Nephron progenitor cell (in vitro differentiated cells): Measurements from ENCODE around the gene ULK4.

ENCODE experiments used
- DNase-seq: peaks from one replicate; pipeline ENCODE4 v3.0.0; 2021
- H3K27ac Mint-ChIP-seq: 2 replicates; pipeline ENCODE4 v1.8.0; 2021; ENCODE audit warnings: mild to moderate bottlenecking, moderate library complexity, mixed read lengths
- H3K27me3 Mint-ChIP-seq: 2 replicates; pipeline ENCODE4 v1.8.0; 2021; ENCODE audit warnings: mild to moderate bottlenecking, low read depth, mixed read lengths; ENCODE audit not compliant: poor library complexity
- H3K36me3 Mint-ChIP-seq: 2 replicates; pipeline ENCODE4 v1.8.0; 2021; ENCODE audit warnings: low read depth, mixed read lengths
- H3K4me1 Mint-ChIP-seq: 2 replicates; pipeline ENCODE4 v1.8.0; 2021; ENCODE audit warnings: mixed read lengths
- H3K4me3 Mint-ChIP-seq: 2 replicates; pipeline ENCODE4 v1.8.0; 2021; ENCODE audit warnings: mild to moderate bottlenecking, moderate library complexity, mixed read lengths
- H3K9me3 Mint-ChIP-seq: 2 replicates; pipeline ENCODE4 v1.8.0; 2021; ENCODE audit warnings: mild to moderate bottlenecking, moderate library complexity, mixed read lengths
- CTCF ChIP-seq: fragments of 200-600 bp; sonication (generic); IDR thresholded peaks from 2 replicates; pipeline ENCODE4 v1.5.0; 2021; ENCODE audit warnings: antibody characterized with exemption

Gene ULK4

GRCh38 chr3:41362638-41363559 lies 599.0 kb downstream of the ULK4 start:
- Mint-ChIP-seq H3K27ac (no peak overlapping the region), H3K27me3 (peaks cover 7% of the 10 kb centered on the region)
- DNase-seq = no peak

GRCh38 chr3:41357271-41357670 lies 604.6 kb downstream of the ULK4 start:
- no peaks in the 10 kb centered on the region for H3K9me3 Mint-ChIP-seq

More at GRCh38 chr3:41362638-41363559, 599.0 kb downstream of the ULK4 start:
- Mint-ChIP-seq H3K4me3 (no peak overlapping the region), H3K4me1 (peaks cover 26% of the 10 kb centered on the region), H3K36me3 (no peaks in the 10 kb centered on the region), H3K9me3 (no peaks in the 10 kb centered on the region)
- no peak for TF ChIP-seq CTCF

GRCh38 chr3:41356775-41357174 lies 605.1 kb downstream of the ULK4 start:
- H3K36me3 Mint-ChIP-seq = no peaks in the 10 kb centered on the region
- H3K9me3 Mint-ChIP-seq = no peaks in the 10 kb centered on the region
- DNase-seq = no peak
- H3K4me1 Mint-ChIP-seq = no peaks in the 10 kb centered on the region
- no peak overlapping the region for H3K4me3 Mint-ChIP-seq
- peaks cover 3% of the 10 kb centered on the region for H3K27me3 Mint-ChIP-seq
- TF ChIP-seq CTCF = no peak
- H3K27ac Mint-ChIP-seq = no peak overlapping the region

More at GRCh38 chr3:41357271-41357670, 604.6 kb downstream of the ULK4 start:
- H3K4me3 Mint-ChIP-seq = no peak overlapping the region
- peaks cover under 1% of the 10 kb centered on the region for H3K4me1 Mint-ChIP-seq
- H3K27me3 Mint-ChIP-seq = peaks cover 3% of the 10 kb centered on the region
- no peak for DNase-seq
- no peak overlapping the region for H3K27ac Mint-ChIP-seq
- H3K36me3 Mint-ChIP-seq = no peaks in the 10 kb centered on the region
- TF ChIP-seq CTCF = no peak

GRCh38 chr3:41352510-41352909 lies 609.4 kb downstream of the ULK4 start:
- H3K4me3 Mint-ChIP-seq = no peak overlapping the region
- no peaks in the 10 kb centered on the region for H3K4me1 Mint-ChIP-seq
- H3K36me3 Mint-ChIP-seq = no peaks in the 10 kb centered on the region
- no peak for TF ChIP-seq CTCF
- no peaks in the 10 kb centered on the region for H3K9me3 Mint-ChIP-seq
- no peak overlapping the region for H3K27ac Mint-ChIP-seq
- no peak for DNase-seq
- H3K27me3 Mint-ChIP-seq = peaks cover 4% of the 10 kb centered on the region

GRCh38 chr3:41350441-41350840 lies 611.5 kb downstream of the ULK4 start:
- no peaks in the 10 kb centered on the region for H3K9me3 Mint-ChIP-seq
- H3K4me3 Mint-ChIP-seq = no peak overlapping the region
- H3K27ac Mint-ChIP-seq = no peak overlapping the region
- H3K36me3 Mint-ChIP-seq = no peaks in the 10 kb centered on the region
- no peaks in the 10 kb centered on the region for H3K4me1 Mint-ChIP-seq
- TF ChIP-seq CTCF = no peak
- peaks cover 7% of the 10 kb centered on the region for H3K27me3 Mint-ChIP-seq
- DNase-seq = no peak

GRCh38 chr3:41348401-41348800 lies 613.5 kb downstream of the ULK4 start:
- no peaks in the 10 kb centered on the region for H3K4me1 Mint-ChIP-seq
- peaks cover 5% of the 10 kb centered on the region for H3K36me3 Mint-ChIP-seq
- peaks cover 16% of the 10 kb centered on the region for H3K9me3 Mint-ChIP-seq
- H3K27ac Mint-ChIP-seq = no peak overlapping the region
- no peak overlapping the region for H3K4me3 Mint-ChIP-seq
- DNase-seq = no peak
- TF ChIP-seq CTCF = no peak
- H3K27me3 Mint-ChIP-seq = peaks cover 12% of the 10 kb centered on the region
